Heart right ventricle (tissue), 16 donors: Measurements from ENCODE around the gene ARHGAP32. TPM values are rescaled to one million over a fixed set of nuclear protein-coding genes. Genes with fewer than 3 reads are reported as not detected.

Experiments used
- ATAC-seq, 8 donors: fragments of 200-7000 bp; cut with Tn5 transposase; one replicate each; pipeline ENCODE4 v1.9.1; 2020; ENCODE audit warnings: mild to moderate bottlenecking in 8 of 8, moderate library complexity in 8 of 8, moderate number of reproducible peaks in 1 of 8
- DNase-seq, 2 donors: peaks; one replicate each; pipeline ENCODE4 v3.0.0-alpha.2; 2020
- H3K27ac ChIP-seq, 10 donors: fragments of 200-600 bp; sonication (generic) in 2 of 10; one replicate each; pipeline versions ENCODE4 v1.5.0 to v1.8.0; 2020 to 2022; ENCODE audit warnings: mild to moderate bottlenecking in 3 of 10
- H3K27me3 ChIP-seq, 7 donors: fragments of 200-600 bp; one replicate each; pipeline ENCODE4 v1.8.0; 2021 to 2022; ENCODE audit warnings: mild to moderate bottlenecking in 2 of 7
- H3K36me3 ChIP-seq, 9 donors: fragments of 200-600 bp; sonication (generic) in 1 of 9; one replicate each; pipeline versions ENCODE4 v1.5.0 to v1.8.0; 2020 to 2022; ENCODE audit warnings: mild to moderate bottlenecking in 2 of 9
- H3K4me1 ChIP-seq, 9 donors: fragments of 200-600 bp; sonication (generic) in 1 of 9; one replicate each; pipeline versions ENCODE4 v1.5.0 to v1.8.0; 2020 to 2022; ENCODE audit warnings: mild to moderate bottlenecking in 4 of 9
- H3K4me3 ChIP-seq, 10 donors: fragments of 200-600 bp; sonication (generic) in 2 of 10; one replicate each; pipeline versions ENCODE4 v1.5.0 to v1.8.0; 2020 to 2022; ENCODE audit warnings: mild to moderate bottlenecking in 7 of 10, moderate library complexity in 2 of 10
- H3K9me3 ChIP-seq, 11 donors: fragments of 200-600 bp in 10 of 11; sonication (generic) in 2 of 11; one replicate each; pipeline versions ENCODE4 v1.5.0 to v1.8.0; 2013 to 2022; ENCODE audit warnings: mild to moderate bottlenecking in 2 of 11, control low read depth in 1 of 11, moderate library complexity in 1 of 11
- WGBS, 2 donors: extraction: QIAGEN DNeasy Blood & Tissue Kit; methylation state at CpG; one replicate each; pipeline ENCODE4 v1.1.7; 2013; ENCODE audit warnings: inconsistent platforms in 1 of 2; 5-methylcytosine and 5-hydroxymethylcytosine counted together
- intact Hi-C, 10 donors: fragments of 100-400 bp; cut with DNase I; formaldehyde crosslinking; loops; one replicate each; pipeline versions ENCODE4 v1.11.1 to v1.14.2; 2022
- polyA plus RNA-seq, 2 donors: library from polyadenylated mRNA; stranded (reverse); fragments of 200-250 nt; gene quantifications; one replicate each; pipeline ENCODE4 v1.2.3, GENCODE V29; 2013
- total RNA-seq, 10 donors: library from RNA; stranded (reverse); fragmentation: NEBNext Ultra II Directional in 3 of 10; extraction: Animal tissue kit (Norgen Biotek cat#: 25700) in 3 of 10; gene quantifications; one replicate each; pipeline versions ENCODE4 v1.2.1 to v1.2.4, GENCODE V29; 2021 to 2023
- TF ChIP-seq, protein P1 (sequence below), 9 donors: fragments of 200-600 bp; sonication (generic) in 2 of 9; IDR thresholded peaks; one replicate each; pipeline versions ENCODE4 v1.5.0 to v1.8.0; 2021 to 2022; ENCODE audit warnings: antibody characterized with exemption in 9 of 9, mild to moderate bottlenecking in 5 of 9, moderate library complexity in 1 of 9
- donor health status: Arrhythmogenic right ventricular cardiomyopathy.
- donor health status: ischemic (EF 13 %, LVEDD 7.1; RV severe dilation, severe dysfunction).
- donor health status: healthy with polysubstance abuse.
- donor health status: DM: no; HTN: yes; CAD: no.
- donor health status: DM: no; HTN: no; CAD: no.
- donor health status: ischemic (EF 25% LVEDD 6.9; RV normal size, moderate dysfunction).
- donor health status: ischemic (EF 25% LVEDD 5.7; RV mildly dilated, moderate dysfunction).
- donor health status: healthy.
- donor health status: DM: yes; HTN: yes; CAD: no.
- donor health status: Ischemic cardiomyopathy.
- donor health status: ischemic (EF 35%, LVEDD 5.7; RV mildly dilated, moderate dysfunction).
- donor health status: nonischemic (EF 11% LVEDD 7.7; RV severe dilation, severe dysfunction).
- donor health status: DM: yes; HTN: yes; CAD: no.
- donor health status: PGD.
- donor health status: ischemic (EF 29% LVEDD 5.4; RV normal size, mild dysfunction).
- donor health status: nonischemic (EF 23%, LVEDD 6.1; RV moderate dilation, normal function).

The ARHGAP32 gene
- total and polyA plus RNA-seq, 12 donors: 1.0 to 8.7 (median 4.4) TPM

DNA sequence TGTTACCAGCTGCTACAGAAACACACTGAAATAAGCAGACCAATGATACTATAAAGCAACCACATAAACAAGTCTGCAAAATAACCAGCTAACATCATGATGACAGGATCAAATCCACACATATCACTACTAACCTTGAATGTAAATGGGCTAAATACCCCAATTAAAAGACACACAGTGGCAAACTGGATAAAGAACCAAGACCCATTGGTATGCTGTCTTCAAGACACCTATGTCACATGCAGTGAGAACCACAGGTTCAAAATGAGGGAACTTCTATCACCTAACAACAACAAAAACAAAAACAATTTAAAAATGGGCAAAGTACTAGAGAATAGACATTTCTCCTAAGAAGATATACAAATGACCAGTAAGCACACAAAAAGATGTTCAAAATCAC is 89.9 kb downstream of the ARHGAP32 start:
- ATAC-seq: no peak
- Histone ChIP-seq H3K4me1 (no peaks in the 10 kb centered on the region), H3K27ac (no peak overlapping the region), H3K36me3 (peaks cover 0 to 4% (median 0%) of the 10 kb centered on the region in 9 donors), H3K27me3 (no peaks in the 10 kb centered on the region), H3K4me3 (no peak overlapping the region), H3K9me3 (peaks cover 0 to 67% (median 11%) of the 10 kb centered on the region in 11 donors)
- intact Hi-C loops: no loop called here
- TF ChIP-seq, protein P1, sequence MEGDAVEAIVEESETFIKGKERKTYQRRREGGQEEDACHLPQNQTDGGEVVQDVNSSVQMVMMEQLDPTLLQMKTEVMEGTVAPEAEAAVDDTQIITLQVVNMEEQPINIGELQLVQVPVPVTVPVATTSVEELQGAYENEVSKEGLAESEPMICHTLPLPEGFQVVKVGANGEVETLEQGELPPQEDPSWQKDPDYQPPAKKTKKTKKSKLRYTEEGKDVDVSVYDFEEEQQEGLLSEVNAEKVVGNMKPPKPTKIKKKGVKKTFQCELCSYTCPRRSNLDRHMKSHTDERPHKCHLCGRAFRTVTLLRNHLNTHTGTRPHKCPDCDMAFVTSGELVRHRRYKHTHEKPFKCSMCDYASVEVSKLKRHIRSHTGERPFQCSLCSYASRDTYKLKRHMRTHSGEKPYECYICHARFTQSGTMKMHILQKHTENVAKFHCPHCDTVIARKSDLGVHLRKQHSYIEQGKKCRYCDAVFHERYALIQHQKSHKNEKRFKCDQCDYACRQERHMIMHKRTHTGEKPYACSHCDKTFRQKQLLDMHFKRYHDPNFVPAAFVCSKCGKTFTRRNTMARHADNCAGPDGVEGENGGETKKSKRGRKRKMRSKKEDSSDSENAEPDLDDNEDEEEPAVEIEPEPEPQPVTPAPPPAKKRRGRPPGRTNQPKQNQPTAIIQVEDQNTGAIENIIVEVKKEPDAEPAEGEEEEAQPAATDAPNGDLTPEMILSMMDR (IDR thresholded peaks at IDR 0.05): no peak
- no peak for DNase-seq

DNA sequence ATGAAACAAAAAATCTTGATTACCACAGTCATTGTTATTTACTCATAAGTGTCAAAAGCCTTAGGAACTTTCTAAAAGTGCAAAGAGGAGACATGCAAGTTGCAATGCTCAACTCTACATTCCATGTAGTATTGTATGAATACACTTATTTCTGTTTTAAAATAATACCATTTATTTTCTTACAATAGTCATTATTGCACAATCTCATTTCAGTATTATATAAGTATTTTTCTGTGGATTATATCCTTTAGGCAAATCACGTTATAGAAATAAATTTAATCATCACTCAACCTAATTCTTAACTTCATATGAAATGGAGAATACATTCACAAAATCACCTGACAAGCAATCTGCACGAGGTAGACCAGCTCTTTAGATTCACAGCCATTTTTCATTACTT is 98.8 kb downstream of the ARHGAP32 start:
- Histone ChIP-seq H3K27ac (no peak overlapping the region), H3K36me3 (peaks cover 0 to 9% (median 0%) of the 10 kb centered on the region in 9 donors), H3K27me3 (no peaks in the 10 kb centered on the region), H3K9me3 (peaks cover 0 to 19% (median 8%) of the 10 kb centered on the region in 11 donors), H3K4me1 (no peaks in the 10 kb centered on the region), H3K4me3 (no peak overlapping the region)
- ATAC-seq (no peak), DNase-seq (no peak)
- WGBS, 2 donors: 92 to 98% methylated on average over 2 of the region's 2 CpGs
- TF ChIP-seq, protein P1 (IDR thresholded peaks at IDR 0.05): no peak
- intact Hi-C loops: no loop called here

DNA sequence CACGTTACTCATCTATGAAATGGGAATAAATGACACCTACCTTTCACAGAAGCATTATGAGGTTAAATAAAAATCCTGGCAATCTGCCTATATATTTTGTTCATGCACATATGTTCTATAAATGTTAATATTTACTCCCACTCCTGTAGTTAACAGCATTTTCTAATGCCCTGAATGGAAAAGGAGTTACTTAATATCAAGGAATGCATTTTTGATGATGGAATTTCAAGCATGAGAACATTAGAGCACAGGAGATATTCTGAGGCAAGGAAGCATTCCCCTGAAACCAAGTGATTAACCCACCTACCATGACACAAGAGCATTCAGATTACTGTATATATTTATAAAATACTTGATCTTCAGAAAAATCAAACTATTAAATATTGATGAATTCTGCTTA is 102.1 kb downstream of the ARHGAP32 start:
- Histone ChIP-seq H3K27ac (no peak overlapping the region), H3K36me3 (peaks cover 0 to 9% (median 0%) of the 10 kb centered on the region in 9 donors), H3K4me3 (no peak overlapping the region), H3K4me1 (no peaks in the 10 kb centered on the region), H3K27me3 (no peaks in the 10 kb centered on the region), H3K9me3 (peaks cover 0 to 10% (median 0%) of the 10 kb centered on the region in 11 donors)
- intact Hi-C loops: no loop called here
- WGBS, 2 donors: 96 to 97% methylated on average over 1 of the region's 1 CpG
- TF ChIP-seq, protein P1 (IDR thresholded peaks at IDR 0.05): no peak
- ATAC-seq (no peak), DNase-seq (no peak)

DNA sequence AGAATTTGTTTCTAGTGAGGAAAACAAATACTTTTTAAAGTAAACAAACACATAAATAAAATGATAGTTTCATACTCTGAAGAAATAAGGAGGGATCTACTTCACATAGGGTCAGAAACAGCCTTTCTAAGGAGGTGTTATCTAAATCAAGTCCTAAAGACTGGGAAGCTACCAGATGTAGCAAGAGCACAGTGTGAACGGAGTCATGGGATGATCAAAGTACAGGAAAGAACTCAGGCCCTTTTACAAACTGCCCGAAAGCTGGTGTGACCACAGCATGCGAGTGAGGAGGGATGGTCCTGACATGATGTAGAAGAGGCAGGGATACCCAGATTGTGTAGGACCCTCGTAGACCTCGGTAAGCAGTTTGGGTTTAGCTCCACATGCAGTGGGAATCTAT is 102.8 kb downstream of the ARHGAP32 start:
- Histone ChIP-seq H3K27ac (no peak overlapping the region), H3K27me3 (no peaks in the 10 kb centered on the region), H3K9me3 (peaks cover 0 to 18% (median 6%) of the 10 kb centered on the region in 11 donors), H3K4me1 (no peaks in the 10 kb centered on the region), H3K36me3 (peaks cover 0 to 9% (median 0%) of the 10 kb centered on the region in 9 donors), H3K4me3 (no peak overlapping the region)
- intact Hi-C loops: no loop called here
- TF ChIP-seq, protein P1 (IDR thresholded peaks at IDR 0.05): no peak
- ATAC-seq (no peak), DNase-seq (no peak)
- WGBS, 2 donors: 90 to 92% methylated on average over 5 of the region's 5 CpGs
